HG03457 (cell line): Measurements from ENCODE around the gene UBE2Q1.
A peak's percentile ranks its signal among the peaks of the same experiment; 100 is the strongest.

Experiments
- ATAC-seq: cut with Tn5 transposase; IDR thresholded peaks from one replicate; pipeline ENCODE4 v1.9.1; 2021; ENCODE audit warnings: moderate number of reproducible peaks; ENCODE audit not compliant: unreplicated experiment

The UBE2Q1 gene

GRCh38 chr1:154557939-154558719 lies at the start of gene UBE2Q1:
TSS of gene UBE2Q1 (minus strand) at chr1:154558662. CDS start at chr1:154558553, 109 bp downstream.
- no peak for ATAC-seq

DNA sequence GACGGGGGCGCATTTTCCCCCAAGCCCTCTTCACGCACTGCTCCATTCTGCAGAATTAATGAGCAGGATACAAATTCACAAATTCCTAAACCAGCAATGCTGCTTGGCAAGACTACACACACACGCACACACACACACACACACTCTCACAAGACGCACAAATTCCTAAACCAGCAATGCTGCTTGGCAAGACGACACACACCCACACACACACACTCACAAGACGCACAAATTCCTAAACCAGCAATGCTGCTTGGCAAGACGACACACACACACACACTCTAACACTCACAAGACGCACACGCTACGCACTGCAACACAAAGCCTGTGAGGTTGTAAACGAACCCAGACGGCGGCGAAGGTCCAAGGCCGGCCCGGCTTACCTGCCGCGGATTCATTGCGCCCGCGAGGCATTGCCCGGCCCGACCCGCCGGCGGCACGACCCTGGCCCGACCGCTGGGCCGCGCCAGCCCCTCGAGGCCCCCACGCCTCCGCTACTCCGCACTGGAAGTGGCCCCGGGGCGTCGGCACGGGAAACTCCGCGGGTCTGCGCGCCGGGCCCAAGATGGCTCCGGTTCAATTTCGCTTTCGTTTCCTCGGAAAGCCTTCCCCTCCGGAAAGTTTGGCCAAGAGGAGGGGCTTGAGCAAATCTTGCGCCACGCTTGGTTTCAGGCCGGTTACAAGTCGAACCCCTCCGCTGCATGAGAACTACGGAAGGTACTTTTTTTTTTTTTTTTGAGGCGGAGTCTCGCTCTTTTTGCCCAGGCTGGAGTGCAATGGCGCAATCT lies 49.3 kb upstream of the UBE2Q1 start, which contains the start of gene ADAR:
ADAR (minus strand) TSS at position 578 of the 788 bp plus-strand sequence; CDS start at position 398, 180 bp downstream.
- ATAC-seq: peak; percentile 62

DNA sequence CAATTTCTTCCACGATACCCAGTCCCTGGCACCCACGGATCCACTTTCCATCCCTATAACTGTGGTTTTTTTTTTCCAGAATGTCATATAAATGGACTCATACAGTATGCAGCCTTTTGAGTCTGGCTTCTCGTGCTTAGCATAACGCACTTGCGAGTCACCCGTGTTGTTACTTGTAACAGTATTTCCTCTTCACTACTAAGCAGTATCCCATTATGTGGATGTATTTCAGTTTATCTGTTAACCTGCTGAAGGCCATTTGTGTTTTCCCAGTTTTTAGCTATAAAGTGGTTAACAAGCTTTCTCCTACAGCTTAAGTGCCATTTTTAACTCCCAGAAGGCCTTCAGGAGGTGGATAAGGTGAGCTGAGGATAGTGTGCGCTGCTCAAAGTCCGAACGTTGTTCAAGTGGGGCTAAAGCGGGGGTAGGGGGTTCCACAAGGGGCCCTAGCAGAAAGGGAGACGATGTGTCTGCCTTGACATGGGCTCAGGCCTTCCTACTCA lies 48.7 kb upstream of the UBE2Q1 start:
- no peak for ATAC-seq

- ATAC-seq: no peak
Measured at GRCh38 chr1:154605534-154605933, 47.1 kb upstream of the UBE2Q1 start.

DNA sequence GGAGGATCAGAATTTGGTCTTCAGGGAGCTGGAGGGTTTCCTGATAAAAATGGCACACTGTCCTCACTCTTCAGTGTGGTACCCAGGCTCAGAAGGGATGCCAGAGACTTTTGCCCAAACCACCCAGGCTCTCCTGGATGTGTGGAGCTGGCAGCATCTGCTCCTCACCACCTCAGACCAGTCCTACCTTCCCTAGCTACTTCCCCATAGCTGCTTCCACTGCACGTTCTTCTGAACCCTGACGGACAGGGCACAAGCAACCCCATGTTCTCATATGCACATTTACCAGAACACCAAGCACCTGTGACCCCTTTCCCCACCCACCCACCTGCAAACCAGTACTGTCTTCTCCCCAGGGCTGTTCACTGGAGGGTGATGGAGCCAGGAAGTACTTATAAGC lies 44.9 kb upstream of the UBE2Q1 start:
- no peak for ATAC-seq

- no peak for ATAC-seq
Measured at GRCh38 chr1:154599658-154600057, 41.2 kb upstream of the UBE2Q1 start.

- ATAC-seq: no peak
Measured at GRCh38 chr1:154598871-154599635, 40.6 kb upstream of the UBE2Q1 start.

GRCh38 chr1:154595621-154596020 lies 37.2 kb upstream of the UBE2Q1 start:
- ATAC-seq: no peak

- no peak for ATAC-seq
Measured at GRCh38 chr1:154594811-154595210, 36.3 kb upstream of the UBE2Q1 start.

GRCh38 chr1:154593390-154593789 lies 34.9 kb upstream of the UBE2Q1 start:
- no peak for ATAC-seq

- no peak for ATAC-seq
Measured at GRCh38 chr1:154591206-154591605, 32.7 kb upstream of the UBE2Q1 start.

GRCh38 chr1:154590756-154591155 lies 32.3 kb upstream of the UBE2Q1 start:
- ATAC-seq: no peak

- ATAC-seq: no peak
Measured at GRCh38 chr1:154589780-154590179, 31.3 kb upstream of the UBE2Q1 start.

DNA sequence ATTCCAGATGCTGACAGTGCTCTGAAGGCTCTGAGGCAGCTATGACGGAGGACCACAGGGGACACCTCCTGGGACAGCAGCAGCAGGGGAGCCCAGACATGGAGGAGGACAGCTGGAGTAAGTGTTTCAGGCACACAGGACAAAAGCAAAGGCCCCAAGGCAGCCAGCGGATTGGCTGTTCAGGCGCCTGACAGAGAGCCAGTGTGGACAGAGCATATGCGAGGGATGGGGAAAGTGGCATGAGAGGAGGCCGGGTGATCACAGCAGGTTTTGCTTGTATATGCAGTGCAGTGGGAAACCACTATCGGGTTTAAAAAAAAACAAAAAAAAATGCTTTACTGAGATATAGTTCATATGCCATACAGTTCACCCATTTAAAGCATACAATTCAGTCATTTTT lies 28.2 kb upstream of the UBE2Q1 start:
- no peak for ATAC-seq

GRCh38 chr1:154586231-154586630 lies 27.8 kb upstream of the UBE2Q1 start:
- ATAC-seq: no peak

DNA sequence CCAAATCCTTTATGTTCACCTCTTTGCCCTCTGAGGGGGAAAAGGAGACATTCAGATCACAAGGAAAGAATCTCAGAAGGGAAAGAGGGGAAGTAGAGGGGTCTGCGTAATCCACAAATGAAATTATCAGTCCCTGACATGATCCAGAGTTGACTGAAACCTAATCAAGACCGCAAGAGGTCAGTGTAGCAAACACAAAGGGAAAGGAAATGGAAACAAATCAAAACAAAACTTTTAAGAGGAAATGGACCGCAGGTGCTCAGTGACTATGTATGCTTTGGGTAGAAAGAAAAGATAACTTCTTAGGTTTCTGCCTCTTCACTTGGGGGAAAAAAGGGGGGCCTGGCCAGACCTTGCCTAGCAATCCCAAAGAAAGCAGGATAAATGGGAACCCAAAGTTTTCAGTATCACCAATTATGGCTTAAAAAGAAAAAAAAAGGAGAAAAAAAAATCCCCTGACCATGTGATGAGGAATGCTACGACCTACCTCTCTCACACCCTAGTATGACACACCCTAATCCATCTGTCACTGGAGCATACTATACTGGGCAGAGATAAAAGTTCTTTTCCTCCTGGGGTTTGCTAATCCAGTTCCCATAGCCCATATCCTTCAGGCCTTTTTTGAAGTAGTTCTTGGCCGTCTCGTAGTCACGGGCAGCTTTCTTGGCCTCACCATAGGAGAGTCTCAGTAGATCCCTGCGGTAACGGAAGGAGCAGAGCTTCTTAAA lies 26.0 kb upstream of the UBE2Q1 start:
- ATAC-seq: no peak

DNA sequence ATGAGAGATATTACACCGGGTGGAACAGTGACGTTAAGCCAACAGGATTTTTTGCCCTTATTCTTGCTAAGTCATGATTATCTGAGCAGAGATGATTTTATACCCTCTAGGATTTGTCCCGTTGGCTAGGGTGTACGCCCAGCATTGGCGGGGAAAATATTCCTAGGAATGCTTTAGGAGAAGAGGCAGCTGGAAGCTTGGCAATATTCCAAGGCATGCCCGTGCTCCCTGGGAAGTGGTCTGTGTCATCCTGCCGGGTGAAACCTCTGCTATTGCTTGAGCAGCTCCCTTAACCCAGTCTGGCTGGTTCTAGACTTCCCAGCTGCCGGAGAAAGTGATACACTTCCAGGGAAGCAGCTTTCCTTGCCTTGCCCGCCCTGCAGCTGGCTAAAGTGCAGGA lies 25.3 kb upstream of the UBE2Q1 start:
- no peak for ATAC-seq

- no peak for ATAC-seq
Measured at GRCh38 chr1:154582885-154583284, 24.4 kb upstream of the UBE2Q1 start.

DNA sequence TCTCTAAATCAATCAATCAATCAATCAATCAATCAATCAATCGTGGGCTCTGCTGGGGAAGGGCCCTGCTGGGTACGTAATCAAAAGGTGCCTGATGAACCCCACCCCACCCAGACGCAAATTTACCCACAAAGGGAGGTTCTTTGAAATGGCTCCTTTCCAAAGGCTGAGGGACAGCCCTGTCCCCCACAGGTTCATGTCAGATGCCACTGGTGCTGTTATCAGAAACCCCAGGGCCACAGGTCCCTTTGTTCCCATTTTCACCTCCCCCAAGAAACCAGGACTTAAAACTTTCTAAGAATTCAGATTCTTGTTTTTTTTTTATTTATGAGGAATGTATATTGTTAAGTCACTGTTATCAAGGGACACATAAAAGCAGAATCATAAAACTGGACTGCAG lies 23.3 kb upstream of the UBE2Q1 start:
- ATAC-seq: no peak

DNA sequence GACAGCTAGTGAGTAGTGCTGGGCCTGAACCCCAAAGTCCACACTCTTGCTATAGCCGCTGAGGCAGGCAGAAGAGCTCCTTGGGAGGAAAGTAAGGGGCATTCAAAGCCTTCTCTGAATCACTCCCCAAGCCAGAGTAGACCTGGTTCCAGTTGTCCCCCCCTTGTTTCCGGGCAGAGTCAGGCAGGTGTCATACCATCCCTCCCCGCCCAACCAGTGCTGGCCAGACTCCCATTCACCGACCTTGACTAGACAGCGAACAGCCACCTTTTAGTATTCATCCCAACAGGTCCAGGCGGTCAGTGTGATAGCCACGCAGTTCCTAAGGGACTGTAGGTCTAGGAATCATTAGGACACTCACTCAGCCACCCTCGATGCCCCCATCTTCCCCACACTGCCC lies 20.9 kb upstream of the UBE2Q1 start:
- ATAC-seq: no peak

DNA sequence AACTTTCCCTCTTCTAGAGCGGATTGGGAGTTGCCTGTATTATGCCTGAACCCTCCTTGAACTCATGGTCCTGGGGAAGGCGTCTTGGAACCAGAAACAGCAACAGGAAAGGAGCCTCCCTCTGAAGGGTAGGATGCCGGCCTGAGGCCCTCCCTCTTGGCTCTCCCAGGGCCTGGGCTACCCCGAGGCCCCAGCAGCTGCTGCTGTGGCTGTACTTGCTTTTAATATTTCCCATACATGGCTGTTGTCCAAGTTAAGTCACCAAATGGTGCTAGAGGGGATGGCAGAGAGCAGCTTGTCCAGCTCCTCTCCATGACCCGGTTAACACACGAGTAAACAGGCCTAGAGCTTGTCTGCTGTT lies 19.6 kb upstream of the UBE2Q1 start:
- ATAC-seq: no peak
